ENCODE results near the gene ARFGAP2. TPM values are rescaled to one million over a fixed set of nuclear protein-coding genes. Genes with fewer than 3 reads are reported as not detected.

Gene ARFGAP2
- total RNA-seq, 1 experiment from 2014 or later = 122 TPM

DNA sequence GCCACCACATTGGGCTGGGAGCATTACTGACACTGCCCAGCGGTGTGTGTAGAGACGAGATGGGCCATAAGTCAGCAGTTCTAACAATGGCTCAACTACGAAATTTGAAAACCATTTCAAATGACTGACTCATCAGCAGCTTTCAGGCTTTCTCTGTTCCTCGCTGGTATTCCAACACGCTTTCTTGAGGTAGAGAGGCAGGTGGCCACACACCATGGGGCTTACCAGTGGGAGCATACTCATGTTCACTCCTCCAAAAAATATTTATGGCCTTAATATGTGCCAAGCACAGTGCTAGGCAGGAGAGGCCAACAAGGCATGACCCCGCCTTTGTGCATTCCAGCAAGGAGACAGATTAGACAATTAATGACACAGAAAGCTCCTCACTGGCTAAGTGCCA lies 20.3 kb downstream of the ARFGAP2 start:
- TF ChIP-seq EZH2 (IDR thresholded peaks at IDR 0.05; ENCODE audit: low read depth) = no peak
- TF ChIP-seq, protein P1, sequence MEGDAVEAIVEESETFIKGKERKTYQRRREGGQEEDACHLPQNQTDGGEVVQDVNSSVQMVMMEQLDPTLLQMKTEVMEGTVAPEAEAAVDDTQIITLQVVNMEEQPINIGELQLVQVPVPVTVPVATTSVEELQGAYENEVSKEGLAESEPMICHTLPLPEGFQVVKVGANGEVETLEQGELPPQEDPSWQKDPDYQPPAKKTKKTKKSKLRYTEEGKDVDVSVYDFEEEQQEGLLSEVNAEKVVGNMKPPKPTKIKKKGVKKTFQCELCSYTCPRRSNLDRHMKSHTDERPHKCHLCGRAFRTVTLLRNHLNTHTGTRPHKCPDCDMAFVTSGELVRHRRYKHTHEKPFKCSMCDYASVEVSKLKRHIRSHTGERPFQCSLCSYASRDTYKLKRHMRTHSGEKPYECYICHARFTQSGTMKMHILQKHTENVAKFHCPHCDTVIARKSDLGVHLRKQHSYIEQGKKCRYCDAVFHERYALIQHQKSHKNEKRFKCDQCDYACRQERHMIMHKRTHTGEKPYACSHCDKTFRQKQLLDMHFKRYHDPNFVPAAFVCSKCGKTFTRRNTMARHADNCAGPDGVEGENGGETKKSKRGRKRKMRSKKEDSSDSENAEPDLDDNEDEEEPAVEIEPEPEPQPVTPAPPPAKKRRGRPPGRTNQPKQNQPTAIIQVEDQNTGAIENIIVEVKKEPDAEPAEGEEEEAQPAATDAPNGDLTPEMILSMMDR (conservative IDR thresholded peaks at IDR 0.05) = no peak
- no peaks in the 10 kb centered on the region for H3K36me3 ChIP-seq (ENCODE audit: low read depth)
- no peaks in the 10 kb centered on the region for H3K9me3 ChIP-seq (ENCODE audit: insufficient read depth, low read depth)
- no peak overlapping the region for H3K4me2 ChIP-seq
- BruUV-seq (replicated peaks) = no TSS peak
- POLR2A ChIA-PET (ENCODE audit: unreplicated experiment) = no interaction called here
- H3F3A ChIP-seq (ENCODE audit: insufficient read depth, low read depth) = peaks cover 24% of the 10 kb centered on the region; the same call in 1 of the 2 replicates
- no peak overlapping the region for H3K4me3 ChIP-seq
- CTCF ChIA-PET = no interaction called here
- H3K27me3 ChIP-seq (ENCODE audit: insufficient read depth, low read depth) = no peaks in the 10 kb centered on the region
- H3K79me2 ChIP-seq (ENCODE audit: low read depth) = no peaks in the 10 kb centered on the region
- H3K9me2 ChIP-seq (ENCODE audit: insufficient read depth) = no peaks in the 10 kb centered on the region
- no peak overlapping the region for H3K27ac ChIP-seq
- no peak overlapping the region for H2AFZ ChIP-seq
- H3K4me1 ChIP-seq (replicated peaks; ENCODE audit: insufficient read depth) = no peaks in the 10 kb centered on the region
- DNase-seq = no peak
- peaks cover 3% of the 10 kb centered on the region; the same call in 1 of the 2 replicates for H4K20me1 ChIP-seq (ENCODE audit: insufficient read depth)
- intact Hi-C loops (cut with micrococcal nuclease; ENCODE audit: unreplicated experiment) = no loop called here

DNA sequence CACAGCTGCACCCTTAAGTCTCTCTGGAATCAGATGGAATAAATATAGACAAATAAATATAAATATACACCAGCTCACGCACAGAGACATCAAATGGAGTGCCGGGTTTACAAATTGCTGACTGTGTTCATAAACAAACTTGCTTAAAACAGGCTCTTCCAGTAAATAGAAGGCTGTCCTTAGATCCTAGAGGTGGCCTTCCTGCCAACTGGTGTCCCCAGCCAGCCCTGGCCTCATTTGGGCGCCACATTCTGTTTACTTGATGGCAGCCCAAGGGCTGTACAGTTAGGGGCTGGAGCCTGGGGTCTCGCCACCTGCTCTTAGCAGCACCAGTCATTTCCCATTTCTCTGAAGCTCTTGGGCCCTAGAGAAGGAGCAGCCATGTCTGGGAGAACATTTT lies 20.8 kb downstream of the ARFGAP2 start:
- CTCF ChIA-PET = no interaction called here
- no peaks in the 10 kb centered on the region for H3K27me3 ChIP-seq (ENCODE audit: insufficient read depth, low read depth)
- no peak overlapping the region for H3K4me3 ChIP-seq
- H3K9me3 ChIP-seq (ENCODE audit: insufficient read depth, low read depth) = no peaks in the 10 kb centered on the region
- H3K79me2 ChIP-seq (ENCODE audit: low read depth) = no peaks in the 10 kb centered on the region
- no peak for DNase-seq
- H3K27ac ChIP-seq = no peak overlapping the region
- no peaks in the 10 kb centered on the region for H4K20me1 ChIP-seq (ENCODE audit: insufficient read depth)
- TF ChIP-seq, protein P1 (conservative IDR thresholded peaks at IDR 0.05) = no peak
- no peak for TF ChIP-seq EZH2 (IDR thresholded peaks at IDR 0.05; ENCODE audit: low read depth)
- H3K4me2 ChIP-seq = no peak overlapping the region
- H2AFZ ChIP-seq = no peak overlapping the region
- H3K36me3 ChIP-seq (ENCODE audit: low read depth) = no peaks in the 10 kb centered on the region
- intact Hi-C loops (cut with micrococcal nuclease; ENCODE audit: unreplicated experiment) = no loop called here
- BruUV-seq (replicated peaks) = no TSS peak
- H3K4me1 ChIP-seq (replicated peaks; ENCODE audit: insufficient read depth) = no peaks in the 10 kb centered on the region
- POLR2A ChIA-PET (ENCODE audit: unreplicated experiment) = no interaction called here
- no peaks in the 10 kb centered on the region for H3K9me2 ChIP-seq (ENCODE audit: insufficient read depth)
- H3F3A ChIP-seq (ENCODE audit: insufficient read depth, low read depth) = peaks cover 24% of the 10 kb centered on the region; the same call in 1 of the 2 replicates

DNA sequence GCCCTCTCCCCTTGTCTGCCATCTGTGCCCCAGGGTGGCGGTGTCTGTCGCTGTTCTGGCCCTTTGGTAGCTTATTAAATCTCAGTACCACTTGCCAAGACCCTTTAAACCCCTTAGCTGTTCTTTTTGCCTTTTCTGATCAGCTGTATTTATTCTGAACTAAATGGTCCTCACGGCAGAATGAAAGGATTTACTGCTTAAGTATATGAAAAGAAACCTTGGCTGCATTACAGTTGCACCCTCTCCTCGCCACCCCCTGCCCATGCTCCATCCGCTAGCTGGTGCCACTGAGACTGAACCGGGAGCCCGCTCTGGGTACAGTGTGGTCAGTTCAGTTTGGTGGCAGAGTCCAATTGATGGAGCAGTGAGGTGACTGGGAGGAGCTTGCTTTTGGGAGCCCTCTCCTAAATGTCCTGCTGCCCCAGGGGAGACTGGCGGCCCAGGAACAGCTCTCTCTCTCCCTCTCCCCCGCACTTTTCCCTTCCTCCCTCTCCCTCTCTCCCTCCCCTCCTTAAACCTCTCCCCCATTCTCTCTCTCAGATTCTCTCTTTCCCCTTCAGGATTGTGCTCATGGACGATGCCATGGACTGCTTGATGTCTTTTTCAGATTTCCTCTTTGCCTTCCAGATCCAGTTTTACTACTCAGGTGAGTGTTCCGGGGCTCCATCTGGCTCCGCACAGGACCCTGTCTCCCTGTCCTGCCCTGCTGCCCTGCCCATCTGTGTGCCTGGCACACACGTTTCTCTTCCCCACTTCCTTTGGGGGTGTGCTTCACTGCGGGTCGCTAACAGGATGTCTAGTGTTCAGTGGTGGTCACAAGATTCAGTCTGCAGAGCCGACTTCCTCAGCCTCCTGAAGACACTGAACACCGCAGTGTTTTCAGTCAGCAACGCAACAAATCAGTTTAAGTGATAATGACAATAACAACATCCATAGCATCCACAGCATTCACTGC lies 21.8 kb downstream of the ARFGAP2 start:
- no peaks in the 10 kb centered on the region for H3K27me3 ChIP-seq (ENCODE audit: insufficient read depth, low read depth)
- CTCF ChIA-PET = interaction anchor here (0.7 kb wide), 1 partner anchor 103 kb away, joined by 3 read pairs; the partner anchor contains the start of gene NR1H3
- TF ChIP-seq, protein P1 (conservative IDR thresholded peaks at IDR 0.05) = no peak
- no peak for TF ChIP-seq EZH2 (IDR thresholded peaks at IDR 0.05; ENCODE audit: low read depth)
- H3K4me1 ChIP-seq (replicated peaks; ENCODE audit: insufficient read depth) = no peaks in the 10 kb centered on the region
- intact Hi-C loops (cut with micrococcal nuclease; ENCODE audit: unreplicated experiment) = no loop called here
- H3K79me2 ChIP-seq (ENCODE audit: low read depth) = no peaks in the 10 kb centered on the region
- H2AFZ ChIP-seq = no peak overlapping the region
- POLR2A ChIA-PET (ENCODE audit: unreplicated experiment) = no interaction called here
- BruUV-seq (replicated peaks) = no TSS peak
- peaks cover 17% of the 10 kb centered on the region; the same call in 1 of the 2 replicates for H3F3A ChIP-seq (ENCODE audit: insufficient read depth, low read depth)
- no peaks in the 10 kb centered on the region for H4K20me1 ChIP-seq (ENCODE audit: insufficient read depth)
- no peak overlapping the region for H3K4me3 ChIP-seq
- DNase-seq = no peak
- H3K36me3 ChIP-seq (ENCODE audit: low read depth) = no peaks in the 10 kb centered on the region
- H3K27ac ChIP-seq = no peak overlapping the region
- no peaks in the 10 kb centered on the region for H3K9me3 ChIP-seq (ENCODE audit: insufficient read depth, low read depth)
- H3K4me2 ChIP-seq = no peak overlapping the region
- no peaks in the 10 kb centered on the region for H3K9me2 ChIP-seq (ENCODE audit: insufficient read depth)
